Esophagus squamous epithelium (tissue), 4 donors: ENCODE measurements around the gene KCNH4.

ENCODE experiments used
- CTCF ChIP-seq, 6 experiments: fragments of 450-650 bp in 4 of 6; fragments of 200-600 bp in 2 of 6; sonication (generic) in 2 of 6; IDR thresholded peaks; one replicate each; pipeline ENCODE4 v1.5.1; 2016 to 2019; ENCODE audit warnings: antibody characterized with exemption in 6 of 6, mild to moderate bottlenecking in 4 of 6, moderate library complexity in 4 of 6
- POLR2A ChIP-seq, 4 donors: fragments of 450-650 bp; IDR thresholded peaks; one replicate each; pipeline ENCODE4 v1.6.1; 2017; ENCODE audit warnings: antibody characterized with exemption in 4 of 4, mild to moderate bottlenecking in 4 of 4, moderate library complexity in 3 of 4

- TF ChIP-seq POLR2A (IDR thresholded peaks at IDR 0.05) (no peak), CTCF (IDR thresholded peaks at IDR 0.05) (peak in 4 of 6 experiments; percentile 13 to 44 (median 15))
These were observed 17.8 kb downstream of the KCNH4 start for GRCh38 chr17:42163113-42163512.
